Nephron progenitor cell (in vitro differentiated cells): Measurements from ENCODE around the gene PRR9.
A peak's percentile ranks its signal among the peaks of the same experiment; 100 is the strongest.

Experiments used
- DNase-seq: peaks from one replicate; pipeline ENCODE4 v3.0.0; 2021
- H3K27ac Mint-ChIP-seq: 2 replicates; pipeline ENCODE4 v1.8.0; 2021; ENCODE audit warnings: mild to moderate bottlenecking, moderate library complexity, mixed read lengths
- H3K27me3 Mint-ChIP-seq: 2 replicates; pipeline ENCODE4 v1.8.0; 2021; ENCODE audit warnings: mild to moderate bottlenecking, low read depth, mixed read lengths; ENCODE audit not compliant: poor library complexity
- H3K36me3 Mint-ChIP-seq: 2 replicates; pipeline ENCODE4 v1.8.0; 2021; ENCODE audit warnings: low read depth, mixed read lengths
- H3K4me1 Mint-ChIP-seq: 2 replicates; pipeline ENCODE4 v1.8.0; 2021; ENCODE audit warnings: mixed read lengths
- H3K4me3 Mint-ChIP-seq: 2 replicates; pipeline ENCODE4 v1.8.0; 2021; ENCODE audit warnings: mild to moderate bottlenecking, moderate library complexity, mixed read lengths
- H3K9me3 Mint-ChIP-seq: 2 replicates; pipeline ENCODE4 v1.8.0; 2021; ENCODE audit warnings: mild to moderate bottlenecking, moderate library complexity, mixed read lengths
- TF ChIP-seq, protein P1 (sequence below): fragments of 200-600 bp; sonication (generic); IDR thresholded peaks from 2 replicates; pipeline ENCODE4 v1.5.0; 2021; ENCODE audit warnings: antibody characterized with exemption

PRR9 gene

DNA sequence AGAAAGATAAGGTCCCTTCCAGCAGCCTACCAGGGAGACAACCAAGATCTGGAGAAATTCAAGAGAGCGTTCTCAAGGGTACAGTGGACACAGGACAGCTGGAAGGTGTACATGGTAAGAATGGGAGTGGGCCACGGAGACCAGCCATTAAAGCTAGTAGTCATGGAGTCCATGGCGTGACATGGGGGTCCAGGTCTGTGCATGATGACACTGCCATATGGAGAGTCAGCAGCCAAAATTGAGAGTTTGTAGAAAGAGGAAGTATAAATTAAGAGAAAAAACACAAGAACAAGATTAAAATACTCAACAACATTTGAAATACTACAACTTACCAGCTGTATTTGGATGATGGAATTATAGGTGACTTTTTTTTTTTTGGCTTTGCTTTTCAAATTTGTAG is 34.2 kb downstream of the PRR9 start:
- Mint-ChIP-seq H3K27me3 (peaks cover 22% of the 10 kb centered on the region), H3K4me3 (no peak overlapping the region), H3K27ac (no peak overlapping the region), H3K36me3 (no peaks in the 10 kb centered on the region), H3K4me1 (no peaks in the 10 kb centered on the region), H3K9me3 (peaks cover 13% of the 10 kb centered on the region)
- no peak for DNase-seq
- TF ChIP-seq, protein P1, sequence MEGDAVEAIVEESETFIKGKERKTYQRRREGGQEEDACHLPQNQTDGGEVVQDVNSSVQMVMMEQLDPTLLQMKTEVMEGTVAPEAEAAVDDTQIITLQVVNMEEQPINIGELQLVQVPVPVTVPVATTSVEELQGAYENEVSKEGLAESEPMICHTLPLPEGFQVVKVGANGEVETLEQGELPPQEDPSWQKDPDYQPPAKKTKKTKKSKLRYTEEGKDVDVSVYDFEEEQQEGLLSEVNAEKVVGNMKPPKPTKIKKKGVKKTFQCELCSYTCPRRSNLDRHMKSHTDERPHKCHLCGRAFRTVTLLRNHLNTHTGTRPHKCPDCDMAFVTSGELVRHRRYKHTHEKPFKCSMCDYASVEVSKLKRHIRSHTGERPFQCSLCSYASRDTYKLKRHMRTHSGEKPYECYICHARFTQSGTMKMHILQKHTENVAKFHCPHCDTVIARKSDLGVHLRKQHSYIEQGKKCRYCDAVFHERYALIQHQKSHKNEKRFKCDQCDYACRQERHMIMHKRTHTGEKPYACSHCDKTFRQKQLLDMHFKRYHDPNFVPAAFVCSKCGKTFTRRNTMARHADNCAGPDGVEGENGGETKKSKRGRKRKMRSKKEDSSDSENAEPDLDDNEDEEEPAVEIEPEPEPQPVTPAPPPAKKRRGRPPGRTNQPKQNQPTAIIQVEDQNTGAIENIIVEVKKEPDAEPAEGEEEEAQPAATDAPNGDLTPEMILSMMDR: no peak

DNA sequence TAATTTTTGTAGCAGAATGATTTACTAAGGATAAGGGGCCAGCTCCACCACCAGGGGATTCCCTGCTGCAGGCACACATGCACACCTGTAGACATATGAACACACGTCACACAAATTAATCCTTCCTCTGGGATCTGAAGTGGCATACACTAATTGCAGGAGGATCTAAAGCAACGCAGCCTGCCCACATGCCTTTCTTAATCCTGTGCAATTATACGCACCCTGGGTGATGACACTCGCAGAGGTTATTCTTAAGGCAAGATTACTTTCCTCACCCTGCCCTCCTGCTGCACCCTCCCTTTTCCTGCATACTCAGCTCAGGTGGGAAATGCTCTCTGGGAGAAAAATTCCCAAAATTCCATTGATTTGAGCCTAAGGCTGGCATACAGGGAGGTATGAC is 34.6 kb downstream of the PRR9 start:
- Mint-ChIP-seq H3K27ac (no peak overlapping the region), H3K9me3 (peaks cover 13% of the 10 kb centered on the region), H3K27me3 (peaks cover 19% of the 10 kb centered on the region), H3K4me1 (no peaks in the 10 kb centered on the region), H3K4me3 (no peak overlapping the region), H3K36me3 (no peaks in the 10 kb centered on the region)
- DNase-seq: no peak
- TF ChIP-seq, protein P1: no peak

DNA sequence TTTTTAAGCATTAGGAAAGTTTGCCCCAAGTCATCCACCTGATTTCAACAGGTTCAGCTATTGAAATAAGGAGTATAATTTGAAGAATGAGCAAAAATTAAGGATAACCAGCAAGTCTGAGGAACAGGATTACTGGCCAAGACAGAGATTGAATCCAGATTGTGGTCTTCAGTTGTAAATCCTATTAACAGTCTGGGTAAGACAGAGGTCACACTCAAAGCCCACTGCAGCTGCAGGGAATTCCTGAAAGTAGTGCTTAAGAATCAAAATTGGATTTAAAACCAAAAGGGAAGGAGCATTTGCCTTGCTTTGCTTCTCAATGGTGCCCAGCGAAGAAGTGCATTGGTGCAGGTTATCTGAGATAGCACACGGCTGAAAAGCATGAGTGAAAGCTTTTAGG is 35.7 kb downstream of the PRR9 start:
- peaks cover 13% of the 10 kb centered on the region for H3K9me3 Mint-ChIP-seq
- no peaks in the 10 kb centered on the region for H3K36me3 Mint-ChIP-seq
- no peaks in the 10 kb centered on the region for H3K4me1 Mint-ChIP-seq
- no peak overlapping the region for H3K27ac Mint-ChIP-seq
- no peak overlapping the region for H3K4me3 Mint-ChIP-seq
- TF ChIP-seq, protein P1: no peak
- H3K27me3 Mint-ChIP-seq: peaks cover 23% of the 10 kb centered on the region
- no peak for DNase-seq

DNA sequence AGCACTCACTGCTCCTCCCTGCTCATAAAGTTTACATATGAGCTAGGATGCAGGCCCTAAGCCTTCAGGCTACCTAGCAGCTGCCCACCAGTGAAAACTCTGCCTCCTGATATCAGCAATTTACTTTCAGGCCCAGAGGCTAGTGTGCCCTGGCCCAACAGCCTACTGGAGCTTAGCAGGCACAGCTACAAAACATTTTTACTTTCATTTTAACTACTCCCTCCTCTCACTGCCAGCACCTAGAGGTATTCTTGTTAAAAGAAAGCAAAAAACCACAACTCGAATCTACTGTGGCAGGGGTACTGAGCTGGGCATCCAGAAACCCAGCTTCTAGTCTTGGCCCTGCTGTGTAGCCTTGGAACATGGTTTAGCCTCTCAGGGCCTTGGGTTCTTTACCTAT is 36.3 kb downstream of the PRR9 start:
- Mint-ChIP-seq H3K9me3 (peaks cover 13% of the 10 kb centered on the region), H3K4me3 (no peak overlapping the region), H3K27me3 (peaks cover 27% of the 10 kb centered on the region), H3K36me3 (no peaks in the 10 kb centered on the region), H3K27ac (no peak overlapping the region), H3K4me1 (no peaks in the 10 kb centered on the region)
- TF ChIP-seq, protein P1: no peak
- DNase-seq: no peak

DNA sequence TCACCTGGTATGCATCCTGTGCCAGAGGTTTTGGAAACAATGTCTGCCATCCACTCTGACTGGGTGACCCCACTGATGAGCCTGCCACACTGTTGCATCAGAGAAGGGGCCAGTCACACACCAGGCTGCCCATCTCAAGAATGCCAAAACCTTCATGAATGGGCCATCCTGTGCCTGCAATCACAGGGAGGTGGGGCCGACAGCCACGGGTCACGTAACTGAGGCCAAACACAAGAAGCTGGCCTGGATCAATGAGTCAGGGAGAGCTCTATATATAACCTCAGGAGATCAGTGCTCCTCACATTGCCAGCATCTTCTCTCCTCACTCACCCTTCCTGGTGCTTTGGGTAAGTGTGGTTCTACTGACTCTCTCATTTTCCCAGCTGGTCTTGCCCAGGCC is 42.0 kb downstream of the PRR9 start, which contains the start of gene LORICRIN:
Gene LORICRIN (plus strand): TSS at position 301 of the 400 bp plus-strand sequence. CDS start 1,263 bp downstream, outside the sequence.
- Mint-ChIP-seq H3K36me3 (no peaks in the 10 kb centered on the region), H3K4me1 (peaks cover 5% of the 10 kb centered on the region), H3K9me3 (peaks cover 32% of the 10 kb centered on the region), H3K27me3 (peaks cover 58% of the 10 kb centered on the region), H3K4me3 (peak within 1 kb of the TSS; percentile 75), H3K27ac (no peak within 1 kb of the TSS)
- DNase-seq: no peak
- TF ChIP-seq, protein P1: no peak

DNA sequence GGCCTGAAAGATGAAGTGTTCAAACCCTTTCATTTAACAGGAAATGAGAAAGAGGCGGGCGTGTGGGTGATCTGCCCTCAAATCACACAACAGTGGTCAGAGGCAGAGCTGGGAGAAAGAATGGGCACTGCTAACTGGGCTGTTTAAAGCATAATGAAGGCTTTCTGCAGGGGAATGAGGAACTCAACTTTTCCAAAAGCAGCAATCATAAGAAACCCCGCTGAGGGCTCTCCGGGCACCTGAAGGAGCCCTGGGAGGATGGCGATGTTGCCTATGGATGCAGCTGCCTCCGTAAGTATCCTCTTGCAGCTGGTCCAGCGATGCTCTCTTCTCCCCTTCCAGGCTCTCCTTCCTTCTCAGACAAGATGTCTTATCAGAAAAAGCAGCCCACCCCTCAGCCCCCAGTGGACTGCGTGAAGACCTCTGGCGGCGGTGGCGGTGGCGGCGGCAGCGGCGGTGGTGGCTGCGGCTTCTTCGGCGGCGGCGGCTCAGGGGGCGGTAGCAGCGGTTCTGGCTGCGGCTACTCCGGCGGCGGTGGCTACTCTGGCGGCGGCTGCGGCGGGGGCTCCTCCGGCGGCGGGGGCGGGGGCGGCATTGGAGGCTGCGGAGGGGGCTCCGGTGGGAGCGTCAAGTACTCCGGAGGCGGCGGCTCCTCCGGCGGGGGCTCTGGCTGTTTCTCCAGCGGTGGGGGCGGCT is 43.3 kb downstream of the PRR9 start:
- Mint-ChIP-seq H3K27ac (no peak overlapping the region), H3K9me3 (peaks cover 40% of the 10 kb centered on the region), H3K27me3 (peaks cover 62% of the 10 kb centered on the region), H3K4me1 (peaks cover 5% of the 10 kb centered on the region), H3K4me3 (peak overlapping the region; percentile 75), H3K36me3 (no peaks in the 10 kb centered on the region)
- peak; percentile 79 for DNase-seq
- TF ChIP-seq, protein P1: no peak
